ACHN (cell line): ENCODE data around the gene SMC1B.
A peak's percentile ranks its signal among the peaks of the same experiment; 100 is the strongest.
"Not testable (repeated sequence)": the region's sequence is repeated elsewhere in the genome, so short reads cannot be mapped to it uniquely, and the experiment has no call there.

Experiments
- DNase-seq: peaks from one replicate; pipeline ENCODE4 v3.0.0-alpha.2; 2015
- in situ Hi-C: cut with HindIII; loops from 2 replicates; pipeline ENCODE4 v1.10.0; 2017; ENCODE audit warnings: low sequenced_read_pairs, low pct_ligation_motif_present, low pct_unique_long_range_greater_than_20kb

SMC1B gene

GRCh38 chr22:45413368-45414211, at the start of gene SMC1B, which contains the start of gene RIBC2:
SMC1B (minus strand) TSS chr22:45413599; CDS start chr22:45413567, 32 bp downstream.
RIBC2 (plus strand) TSS chr22:45413693; CDS start chr22:45413887, 194 bp downstream.
- peak; percentile 90 for DNase-seq
- in situ Hi-C loops, result no loop called here

DNA sequence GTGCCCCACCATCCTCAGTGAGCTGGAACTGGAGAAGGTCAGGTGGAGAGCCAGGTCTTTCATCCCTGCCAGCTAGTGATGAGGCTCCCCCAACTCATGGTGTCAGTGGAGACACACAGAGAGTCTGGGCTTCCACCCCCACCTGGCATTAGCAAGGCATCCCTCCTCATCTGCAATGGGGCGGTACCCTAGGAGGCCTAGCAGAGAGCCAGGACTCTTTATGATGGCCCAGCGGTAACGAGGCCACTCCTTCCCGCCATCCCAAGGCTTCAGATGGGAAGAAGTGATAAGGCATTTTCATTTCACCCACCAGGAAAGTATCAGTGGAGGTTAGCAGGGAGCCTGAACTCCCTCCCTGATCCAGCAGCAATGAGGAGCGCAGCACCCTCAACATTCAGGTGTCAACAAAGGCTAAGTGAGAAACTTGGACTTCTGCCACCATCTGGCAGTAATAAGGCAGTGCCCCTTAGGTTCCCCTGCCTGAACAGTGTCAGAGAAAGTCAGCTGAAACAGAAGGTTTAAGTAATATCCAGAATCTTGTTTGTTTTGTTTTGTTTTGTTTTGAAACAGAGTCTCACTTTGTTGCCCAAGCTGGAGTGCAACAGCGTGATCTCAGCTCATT, 48.7 kb upstream of the SMC1B start:
- no peak for DNase-seq
- in situ Hi-C loops, result no loop called here

DNA sequence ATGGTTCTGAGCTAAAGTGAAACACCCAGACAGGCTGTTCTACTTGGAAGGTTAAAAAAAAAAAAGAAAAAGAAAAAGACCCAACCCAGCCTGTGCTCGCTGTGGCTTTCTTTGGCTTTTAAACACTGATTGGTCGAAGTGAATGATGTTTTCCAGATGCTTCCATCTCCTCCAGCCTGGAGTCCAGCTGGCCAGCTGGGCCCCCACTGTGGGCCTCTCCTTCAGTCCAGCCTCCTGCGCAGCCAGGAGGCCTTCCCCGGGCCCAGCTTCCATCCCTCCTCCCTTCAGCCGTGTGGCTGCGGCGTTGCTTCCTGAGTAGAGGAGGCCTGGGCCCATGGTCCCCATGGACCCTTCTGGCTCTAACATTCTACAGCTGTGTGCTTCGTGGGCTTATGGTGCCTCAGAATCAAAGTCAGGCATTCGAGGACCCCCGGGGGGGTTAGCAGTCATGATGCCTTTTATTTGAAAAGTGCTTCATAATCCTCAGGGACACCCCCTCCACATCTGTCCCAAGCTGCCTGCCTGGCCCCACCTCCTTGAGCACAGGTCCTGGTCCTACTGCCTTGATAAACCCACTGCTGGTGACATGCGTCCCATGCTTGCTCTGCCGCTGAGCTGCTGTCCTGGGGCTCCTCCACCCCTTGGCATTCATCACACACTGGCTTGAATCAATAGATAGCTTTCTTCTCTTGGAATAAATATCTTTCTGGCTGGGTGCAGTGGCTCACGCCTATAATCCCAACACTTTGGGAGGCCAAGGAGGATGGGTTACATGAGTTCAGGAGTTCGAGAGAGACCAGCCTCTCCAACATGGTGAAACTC, 47.1 kb upstream of the SMC1B start:
- in situ Hi-C loops, result no loop called here
- DNase-seq, result no peak

DNA sequence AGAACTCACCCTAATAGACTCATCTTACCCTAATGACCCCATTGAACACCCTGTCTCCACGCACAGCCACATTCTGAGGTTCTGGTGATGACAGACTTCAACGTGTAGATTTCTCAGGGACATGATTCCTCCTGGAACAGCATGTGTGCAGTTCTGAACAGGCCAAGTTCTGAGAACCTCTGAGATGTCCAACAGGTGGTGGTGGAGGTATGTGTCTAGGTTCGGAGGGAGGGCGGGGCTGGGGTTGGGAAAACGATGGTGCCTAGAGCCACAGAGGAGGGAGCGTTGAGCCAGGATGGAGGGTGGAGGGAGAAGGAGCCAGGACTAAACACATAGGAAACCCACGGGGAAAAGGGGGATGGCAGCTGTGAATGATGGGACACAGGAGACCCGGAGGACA, 45.8 kb upstream of the SMC1B start:
- no peak for DNase-seq
- in situ Hi-C loops, result no loop called here

DNA sequence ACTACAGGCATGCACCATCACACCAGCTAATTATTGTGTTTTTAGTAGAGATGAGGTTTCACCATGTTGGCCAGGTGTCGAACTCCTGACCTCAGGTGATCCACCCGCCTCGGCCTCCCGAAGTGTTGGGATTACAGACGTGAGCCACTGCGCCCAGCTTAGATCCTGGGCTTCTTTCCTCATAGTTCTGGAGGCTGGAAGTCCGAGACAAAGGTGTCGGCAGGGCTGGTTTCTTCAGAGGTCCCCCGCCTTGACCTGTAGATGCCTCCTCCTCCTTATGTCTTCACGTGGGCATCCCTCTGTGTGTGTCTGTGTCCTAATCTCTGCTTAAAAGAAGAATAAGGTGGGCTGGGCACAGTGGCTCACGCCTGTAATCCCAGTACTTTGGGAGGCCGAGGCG, 45.1 kb upstream of the SMC1B start:
- no peak for DNase-seq
- in situ Hi-C loops, result no loop called here

DNA sequence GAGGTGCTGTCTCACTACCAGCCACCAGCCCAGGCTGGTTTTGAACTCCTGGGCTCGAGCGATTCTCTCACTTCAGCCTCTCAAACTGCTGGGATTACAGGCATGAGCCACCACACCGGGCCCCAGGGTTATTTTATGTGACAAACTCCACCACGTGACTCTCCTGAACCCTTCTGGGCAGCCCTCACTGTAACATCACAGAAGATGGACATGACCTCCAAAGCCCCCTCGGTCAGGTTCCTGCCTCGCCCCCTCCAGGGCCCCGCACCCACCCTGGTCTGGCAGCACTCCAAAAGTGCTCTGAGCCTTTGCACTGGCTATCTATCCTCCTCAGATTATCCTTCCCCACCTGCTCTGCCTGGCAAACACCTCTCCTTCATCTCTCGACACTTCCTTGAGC, 43.4 kb upstream of the SMC1B start:
- in situ Hi-C loops, result no loop called here
- no peak for DNase-seq

DNA sequence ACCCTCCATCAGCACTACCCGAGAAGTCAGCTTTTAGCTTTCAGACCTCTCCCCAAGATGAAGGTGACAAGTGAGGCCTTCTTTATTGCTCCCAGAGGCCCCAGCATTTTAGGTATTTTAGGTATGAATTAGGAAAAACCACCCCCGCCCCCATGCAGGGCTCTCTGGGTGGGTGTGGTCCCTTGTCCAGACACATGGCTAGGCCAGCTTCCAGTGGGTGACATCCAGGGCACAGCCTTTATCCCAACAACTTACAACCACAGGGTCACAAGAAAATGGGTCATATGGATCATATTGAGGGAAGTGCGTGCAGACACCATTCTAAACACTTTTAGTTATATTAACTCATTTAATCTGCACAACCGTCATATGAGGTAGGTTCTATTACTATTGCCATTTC, 42.2 kb upstream of the SMC1B start:
- no peak for DNase-seq
- in situ Hi-C loops, result no loop called here

DNA sequence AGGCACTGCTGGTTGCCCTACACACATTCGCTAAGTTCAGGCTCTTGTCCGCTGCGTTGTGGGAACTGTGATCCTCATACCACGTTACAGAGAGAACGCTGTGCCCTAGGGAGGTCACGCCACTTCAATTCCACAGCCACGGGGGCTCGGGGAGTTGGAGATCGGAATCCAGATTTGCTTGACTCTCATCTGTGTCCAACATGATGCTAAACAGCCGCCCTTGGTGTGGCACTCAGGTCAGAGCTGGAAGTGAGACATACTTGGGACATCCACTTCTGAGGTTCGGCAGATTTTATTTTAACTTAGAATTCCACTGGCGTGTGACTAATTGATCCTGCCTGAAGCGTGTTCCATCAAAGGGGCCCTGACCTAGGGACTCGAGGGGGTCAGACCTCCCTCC, 41.8 kb upstream of the SMC1B start:
- no peak for DNase-seq
- in situ Hi-C loops, result no loop called here

DNA sequence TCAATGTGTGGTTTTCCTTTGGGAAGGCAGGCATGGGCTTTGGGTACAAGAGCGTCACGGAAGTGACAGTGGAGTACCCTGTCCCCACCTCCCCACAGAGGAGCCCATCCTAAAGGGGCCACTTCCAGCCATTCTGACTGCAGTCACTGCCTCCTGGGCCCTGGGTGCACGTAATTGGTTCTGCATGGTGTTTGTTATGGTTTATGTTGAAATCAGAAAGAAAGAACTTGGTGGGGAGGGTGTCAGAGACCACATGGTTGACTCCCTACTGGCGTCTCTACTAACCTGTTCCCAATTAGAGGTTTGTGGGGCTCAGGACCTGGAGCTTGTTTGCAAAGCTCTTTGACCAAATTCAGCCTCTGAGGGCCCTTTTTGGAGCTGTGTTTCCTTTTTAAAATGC, 40.9 kb upstream of the SMC1B start:
- DNase-seq, result no peak
- in situ Hi-C loops, result no loop called here

- in situ Hi-C loops, result no loop called here
- no peak for DNase-seq
These were observed 40.4 kb upstream of the SMC1B start for GRCh38 chr22:45453764-45454163.

DNA sequence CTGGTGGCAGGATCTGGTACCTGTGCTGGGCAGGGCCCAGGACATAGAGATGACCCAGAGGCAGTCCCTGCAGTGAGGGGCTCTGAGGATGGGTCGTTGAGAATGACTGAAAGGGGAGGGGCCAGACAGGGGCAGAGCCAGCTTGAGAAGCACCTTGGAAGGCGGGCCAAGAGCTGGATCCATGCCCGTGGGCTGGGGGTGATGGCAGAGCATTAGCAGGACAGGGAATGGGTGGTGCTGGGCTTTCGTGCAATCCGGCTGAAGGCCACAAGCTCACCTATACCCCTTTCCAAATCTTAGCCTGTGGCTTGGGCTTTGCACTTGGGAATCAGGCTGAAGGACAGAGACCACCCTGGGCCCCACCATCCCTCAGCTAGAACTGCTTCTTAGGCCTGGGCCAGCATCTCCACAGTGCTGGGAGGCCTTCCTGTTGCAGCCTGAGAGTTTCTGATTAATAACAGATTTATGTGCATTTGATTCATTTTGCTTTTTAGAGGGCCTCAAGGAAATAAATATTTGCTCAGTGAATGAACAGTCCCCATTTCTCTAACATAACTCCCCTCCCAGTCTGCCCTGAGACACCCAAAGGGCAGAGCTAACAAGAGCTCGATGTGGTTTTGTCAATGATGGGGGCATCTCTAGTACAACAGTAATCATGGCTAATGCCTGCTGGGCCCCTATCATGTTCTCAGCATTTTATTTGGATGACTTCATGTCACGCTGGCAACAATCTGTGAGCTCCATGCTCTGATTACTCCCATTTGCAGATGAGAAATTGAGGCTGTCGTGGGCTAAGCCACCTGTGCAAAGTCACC, 39.4 kb upstream of the SMC1B start:
- in situ Hi-C loops, result no loop called here
- DNase-seq, result no peak

DNA sequence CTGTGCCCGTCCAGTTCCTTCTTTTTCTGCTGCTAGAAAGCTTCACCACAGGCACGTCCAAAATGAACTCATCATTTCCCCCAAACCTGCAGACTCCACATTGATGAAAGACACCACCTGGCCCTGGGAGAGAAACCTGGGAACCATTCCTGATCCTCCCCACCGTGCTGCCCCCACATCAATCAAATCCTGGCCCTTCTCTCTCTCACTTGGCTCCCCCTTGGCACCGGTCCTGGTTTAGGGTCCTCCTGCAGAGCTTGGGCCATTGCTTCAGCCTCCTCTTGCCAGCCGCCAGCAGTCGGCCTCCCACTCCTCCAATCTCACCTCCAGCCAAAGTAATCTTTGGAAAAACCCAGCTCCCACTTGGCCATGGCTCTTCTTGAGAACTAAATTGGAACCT, 38.6 kb upstream of the SMC1B start:
- in situ Hi-C loops, result no loop called here
- no peak for DNase-seq

DNA sequence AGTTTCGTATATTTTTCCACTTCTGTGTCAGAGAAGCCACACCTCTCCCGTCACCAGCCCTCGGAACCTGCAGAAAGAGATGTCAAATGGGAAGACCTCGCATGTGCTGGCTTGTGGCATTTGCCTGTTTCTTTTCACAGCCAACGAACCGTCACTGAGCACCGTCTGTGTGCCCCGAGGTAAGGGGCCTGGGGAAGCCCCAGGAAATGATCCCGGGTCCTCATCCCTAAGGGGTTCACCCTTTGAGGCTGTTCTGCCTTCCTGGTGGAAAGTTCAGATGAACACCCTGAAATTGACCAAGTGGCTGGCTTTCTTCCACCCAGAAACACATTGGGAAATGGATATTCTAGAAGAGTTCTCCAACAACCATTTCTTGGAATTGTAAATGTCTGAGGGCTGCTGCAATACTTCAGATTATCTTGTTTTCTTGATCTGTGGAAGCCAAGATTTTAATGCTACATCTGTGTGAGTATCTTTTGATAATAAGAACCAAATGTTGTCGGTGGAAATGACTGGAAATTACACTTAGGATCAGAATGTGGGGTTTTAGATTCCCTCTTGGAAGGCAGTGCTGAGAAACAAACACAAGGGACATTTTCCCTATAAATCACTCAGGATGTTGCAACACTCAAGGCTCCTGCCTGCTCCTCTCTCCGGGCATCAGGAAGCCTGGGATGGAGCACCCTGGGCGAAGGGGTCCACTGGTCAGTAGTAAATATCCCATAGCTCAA, 37.7 kb upstream of the SMC1B start:
- DNase-seq, result no peak
- in situ Hi-C loops, result no loop called here

DNA sequence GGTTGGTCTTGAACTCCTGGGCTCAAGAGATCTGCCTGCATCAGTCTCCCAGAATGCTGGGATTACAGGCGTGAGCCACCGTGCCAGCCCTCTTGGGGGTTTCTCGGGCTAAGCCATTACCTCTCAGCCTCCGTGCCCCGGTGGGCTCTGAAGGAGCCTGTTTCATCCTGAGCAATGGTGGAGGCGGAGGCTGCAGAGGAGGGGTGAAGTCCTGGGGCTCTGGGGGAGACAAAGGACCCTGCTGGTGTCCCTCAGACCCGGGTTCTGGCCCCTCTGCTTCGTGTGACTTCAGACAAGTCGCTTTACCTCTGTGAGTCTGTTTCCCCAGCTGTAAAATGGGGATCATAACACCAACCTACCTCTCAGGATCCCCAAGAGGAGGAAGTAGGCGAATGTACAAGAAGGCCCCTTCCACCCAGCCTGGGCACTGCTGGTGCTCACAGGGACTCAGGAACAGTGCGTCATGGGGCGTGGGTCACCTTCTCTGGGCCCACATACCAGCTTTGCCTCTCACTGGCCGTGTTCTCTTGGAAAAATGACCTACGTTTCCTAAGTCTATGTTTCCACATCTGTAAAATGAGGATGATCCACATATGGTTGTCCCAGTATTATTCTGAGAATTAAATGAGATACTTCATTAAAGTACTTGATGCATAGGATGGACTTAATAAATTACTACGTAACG, 36.8 kb upstream of the SMC1B start:
- in situ Hi-C loops, result no loop called here
- no peak for DNase-seq

DNA sequence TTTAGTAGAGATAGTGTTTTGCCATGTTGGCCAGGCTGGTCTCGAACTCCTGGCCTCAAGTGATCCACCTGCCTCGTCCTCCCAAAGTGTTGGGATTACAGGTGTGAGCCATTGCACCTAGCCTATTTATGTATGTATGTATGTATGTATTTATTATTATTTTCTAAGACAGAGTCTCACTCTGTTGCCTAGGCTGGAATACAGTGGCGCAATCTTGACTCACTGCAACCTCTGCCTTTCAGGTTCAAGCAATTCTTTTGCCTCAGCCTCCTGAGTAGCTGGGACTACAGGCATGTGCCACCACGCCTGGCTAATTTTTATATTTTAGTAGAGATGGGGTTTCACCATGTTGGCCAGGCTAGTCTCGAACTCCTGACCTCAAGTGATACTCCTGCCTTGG, 36.0 kb upstream of the SMC1B start:
- in situ Hi-C loops, DNase-seq: not testable (repeated sequence)

GRCh38 chr22:45448431-45448830, 35.0 kb upstream of the SMC1B start:
- DNase-seq, result no peak
- in situ Hi-C loops, result no loop called here

GRCh38 chr22:45447596-45447995, 34.2 kb upstream of the SMC1B start:
- in situ Hi-C loops, DNase-seq: not testable (repeated sequence)
